ENCODE data around the gene GRIK2. TPM values are rescaled to one million over a fixed set of nuclear protein-coding genes. Genes with fewer than 3 reads are reported as not detected.

GRIK2 gene
- total RNA-seq, 2 experiments from 2014 or later, result not detected

DNA sequence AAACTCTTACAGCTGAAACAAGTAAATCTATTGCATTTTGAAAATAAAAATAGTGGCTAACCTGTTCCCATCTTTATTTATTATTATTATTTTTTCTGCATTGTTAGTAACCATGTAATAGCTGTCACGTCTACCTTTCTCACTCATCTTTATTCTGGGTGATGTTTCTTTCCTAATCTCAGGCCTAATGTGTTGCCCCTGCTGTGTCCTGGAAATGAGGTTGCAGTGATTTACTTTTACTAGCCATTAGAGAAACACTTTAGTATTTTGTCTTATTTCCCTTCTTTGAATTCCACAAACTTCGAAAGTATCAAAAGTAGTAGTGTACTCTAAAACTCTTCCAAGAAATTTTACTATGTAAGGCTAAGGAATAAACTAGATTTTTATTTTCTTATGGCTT is 546.9 kb downstream of the GRIK2 start:
- DNase-seq, result no peak
- Mint-ChIP-seq H3K27me3 (no peaks in the 10 kb centered on the region), H3K27ac (no peak overlapping the region), H3K9me3 (peaks cover 8% of the 10 kb centered on the region), H3K36me3 (no peaks in the 10 kb centered on the region), H3K4me3 (no peak overlapping the region), H3K4me1 (no peaks in the 10 kb centered on the region)

DNA sequence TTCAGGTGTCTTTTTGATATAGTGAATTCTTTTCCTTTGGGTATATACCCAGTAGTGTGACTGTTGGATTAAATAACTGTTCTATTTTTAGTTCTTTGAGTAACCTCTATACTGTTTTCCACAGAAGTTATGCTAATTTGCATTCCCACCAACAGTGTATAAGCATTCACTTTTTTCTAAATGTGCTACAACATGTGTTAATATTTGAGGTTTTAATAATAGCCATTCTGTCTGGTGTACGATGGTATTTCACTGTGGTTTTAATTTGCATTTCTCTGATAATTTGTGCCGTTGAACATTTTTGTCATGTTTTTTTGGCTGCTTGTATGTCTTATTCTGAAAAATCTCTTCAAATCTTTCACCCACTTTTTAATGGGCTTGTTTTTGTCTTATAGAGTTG is 563.5 kb downstream of the GRIK2 start:
- no peak for DNase-seq
- Mint-ChIP-seq H3K9me3 (peaks cover 6% of the 10 kb centered on the region), H3K4me1 (no peaks in the 10 kb centered on the region), H3K4me3 (no peak overlapping the region), H3K36me3 (no peaks in the 10 kb centered on the region), H3K27me3 (no peaks in the 10 kb centered on the region), H3K27ac (no peak overlapping the region)

DNA sequence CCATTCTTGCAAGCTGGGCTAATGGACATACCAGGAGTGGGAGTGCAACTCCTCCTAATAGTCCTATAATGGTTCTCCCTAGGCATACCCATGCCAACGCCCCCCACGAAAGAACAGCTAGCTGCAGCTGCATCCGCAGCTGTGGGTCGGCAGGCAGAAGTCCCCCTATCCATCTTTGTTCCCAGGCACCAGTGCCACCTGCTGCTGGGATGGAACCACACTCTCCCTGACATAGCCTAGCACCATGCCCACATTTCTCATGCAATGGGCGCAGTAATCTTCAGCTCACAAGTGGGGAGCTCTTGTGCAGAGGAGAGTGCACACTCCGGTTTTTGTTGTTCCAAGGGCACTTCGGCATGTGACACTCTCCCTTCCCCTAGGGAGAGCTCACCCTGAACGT is 567.8 kb downstream of the GRIK2 start:
- no peak overlapping the region for H3K4me3 Mint-ChIP-seq
- peaks cover 5% of the 10 kb centered on the region for H3K9me3 Mint-ChIP-seq
- DNase-seq, result no peak
- H3K27ac Mint-ChIP-seq, result no peak overlapping the region
- H3K4me1 Mint-ChIP-seq, result no peaks in the 10 kb centered on the region
- H3K27me3 Mint-ChIP-seq, result no peaks in the 10 kb centered on the region
- H3K36me3 Mint-ChIP-seq, result no peaks in the 10 kb centered on the region

DNA sequence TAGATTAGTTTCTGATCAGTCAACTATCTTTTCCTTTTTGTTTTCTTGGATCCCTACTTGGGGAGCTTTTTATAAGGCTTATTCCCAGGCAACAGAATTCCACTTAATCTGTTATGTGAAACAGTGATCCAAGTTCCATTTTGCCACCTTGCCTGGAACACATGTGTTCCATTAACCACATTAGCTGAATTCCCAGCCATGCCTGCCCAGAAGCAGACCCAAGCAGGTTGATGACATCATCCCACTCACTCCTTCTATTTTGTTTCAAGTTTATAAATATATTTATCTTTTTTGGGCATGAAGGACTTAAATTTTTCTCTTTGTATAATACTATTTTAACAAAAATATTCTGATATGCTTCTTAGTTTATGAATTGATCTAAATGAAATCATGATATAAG is 587.4 kb downstream of the GRIK2 start:
- H3K4me3 Mint-ChIP-seq, result no peak overlapping the region
- H3K27ac Mint-ChIP-seq, result no peak overlapping the region

DNA sequence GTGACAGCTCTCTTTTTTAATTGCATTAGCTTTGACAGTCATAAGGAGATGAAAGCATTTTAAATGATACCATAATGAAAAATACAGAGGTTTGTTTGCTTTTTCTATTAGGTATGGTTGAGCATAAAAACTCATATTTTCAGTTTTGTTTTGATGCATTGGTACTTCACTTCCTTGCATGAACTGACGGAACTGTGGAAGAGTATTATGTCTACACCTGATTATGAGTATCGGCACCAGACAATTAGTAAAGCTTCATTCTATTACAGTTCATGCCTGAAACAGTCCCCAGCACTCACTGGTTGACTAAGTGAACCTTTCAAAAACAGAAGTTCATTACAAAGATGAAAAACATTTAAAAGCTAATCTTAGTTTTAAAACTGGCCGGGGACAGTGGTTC is 593.0 kb downstream of the GRIK2 start:
- H3K36me3 Mint-ChIP-seq, result no peaks in the 10 kb centered on the region
- no peaks in the 10 kb centered on the region for H3K9me3 Mint-ChIP-seq
- no peak overlapping the region for H3K27ac Mint-ChIP-seq
- no peaks in the 10 kb centered on the region for H3K27me3 Mint-ChIP-seq
- no peak overlapping the region for H3K4me3 Mint-ChIP-seq
- no peak for DNase-seq
- H3K4me1 Mint-ChIP-seq, result no peaks in the 10 kb centered on the region

More for the DNA sequence above, 587.4 kb downstream of the GRIK2 start:
- Mint-ChIP-seq H3K36me3 (no peaks in the 10 kb centered on the region), H3K9me3 (no peaks in the 10 kb centered on the region), H3K27me3 (no peaks in the 10 kb centered on the region), H3K4me1 (no peaks in the 10 kb centered on the region)
- no peak for DNase-seq

DNA sequence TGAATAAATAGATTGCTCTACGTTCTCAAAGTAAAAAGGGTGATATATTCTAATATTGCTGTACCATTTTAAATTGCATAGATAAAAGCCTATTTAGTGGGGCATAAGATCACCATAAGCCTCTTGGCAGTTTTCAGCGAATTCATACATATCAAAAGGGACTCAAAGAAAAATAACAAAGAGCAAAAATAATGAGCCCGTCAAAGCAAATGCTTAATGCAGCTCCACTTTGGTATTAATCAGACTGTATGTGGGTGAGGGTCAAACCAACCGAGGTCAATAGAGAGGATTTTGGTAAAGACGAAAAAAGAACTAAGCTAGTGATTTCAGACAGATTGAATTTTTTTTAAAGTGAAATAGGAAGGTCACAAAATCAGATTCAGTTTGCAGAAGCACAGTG is 598.8 kb downstream of the GRIK2 start:
- no peaks in the 10 kb centered on the region for H3K4me1 Mint-ChIP-seq
- no peak for DNase-seq
- no peaks in the 10 kb centered on the region for H3K9me3 Mint-ChIP-seq
- no peak overlapping the region for H3K27ac Mint-ChIP-seq
- H3K27me3 Mint-ChIP-seq, result no peaks in the 10 kb centered on the region
- no peaks in the 10 kb centered on the region for H3K36me3 Mint-ChIP-seq
- no peak overlapping the region for H3K4me3 Mint-ChIP-seq

DNA sequence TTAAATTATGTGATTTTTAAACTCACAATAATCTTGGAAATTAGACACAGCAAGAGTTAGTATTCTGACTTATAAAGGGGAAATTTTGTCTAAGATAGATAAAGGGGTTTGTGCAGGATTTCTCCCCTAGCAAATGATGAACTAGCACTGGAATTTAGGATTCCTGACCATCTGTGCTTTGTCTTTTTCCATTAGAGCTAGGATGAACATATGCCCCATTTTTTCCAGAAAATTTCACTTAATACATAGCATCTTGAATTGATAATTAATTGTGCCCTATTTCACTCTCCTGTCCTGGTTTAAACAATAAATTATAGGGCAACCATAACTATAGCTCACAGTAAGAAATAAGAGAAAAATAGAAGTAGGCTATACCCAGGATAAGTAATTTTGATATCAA is 601.0 kb downstream of the GRIK2 start:
- Mint-ChIP-seq H3K4me3 (no peak overlapping the region), H3K27me3 (no peaks in the 10 kb centered on the region), H3K4me1 (no peaks in the 10 kb centered on the region), H3K36me3 (no peaks in the 10 kb centered on the region), H3K27ac (no peak overlapping the region), H3K9me3 (no peaks in the 10 kb centered on the region)
- DNase-seq, result no peak

DNA sequence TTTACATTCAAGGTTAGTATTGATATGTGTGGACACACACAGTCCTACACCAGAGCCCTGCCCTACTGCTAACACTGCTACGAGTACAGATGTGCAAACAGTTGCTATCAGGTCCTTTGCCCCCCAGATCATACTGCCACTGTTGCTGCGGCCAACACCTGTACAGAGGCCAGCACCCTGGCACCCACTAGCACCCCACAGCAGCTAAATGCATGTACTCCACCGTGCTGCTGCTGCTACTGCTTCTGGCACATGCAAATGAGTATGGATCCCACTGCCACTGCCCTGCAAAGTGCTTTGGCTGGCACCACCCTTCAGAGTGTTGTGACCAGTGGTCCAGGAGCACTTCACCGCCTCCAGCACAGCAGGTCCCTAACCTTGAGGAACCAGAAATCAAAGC is 621.9 kb downstream of the GRIK2 start:
- DNase-seq, result no peak
- no peaks in the 10 kb centered on the region for H3K36me3 Mint-ChIP-seq
- H3K4me1 Mint-ChIP-seq, result no peaks in the 10 kb centered on the region
- H3K27ac Mint-ChIP-seq, result no peak overlapping the region
- H3K4me3 Mint-ChIP-seq, result no peak overlapping the region
- no peaks in the 10 kb centered on the region for H3K9me3 Mint-ChIP-seq
- H3K27me3 Mint-ChIP-seq, result no peaks in the 10 kb centered on the region

DNA sequence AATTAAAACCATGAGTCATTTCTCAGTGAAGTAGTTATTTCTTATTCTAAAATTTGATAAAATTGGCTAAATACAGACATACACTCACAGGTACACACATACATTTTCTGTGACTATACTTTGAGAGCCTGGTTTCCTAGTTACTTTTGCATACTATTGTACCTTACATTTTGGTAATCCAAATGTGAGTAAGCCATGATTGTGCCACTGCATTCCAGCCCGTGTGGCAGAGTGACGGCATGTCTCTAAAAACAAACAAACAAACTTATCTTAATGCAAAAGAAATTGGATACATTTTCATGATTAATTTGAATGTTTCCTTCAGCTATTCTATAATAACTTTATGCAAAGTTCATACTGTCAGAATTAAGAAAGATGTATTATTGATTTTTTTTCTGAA is 628.8 kb downstream of the GRIK2 start:
- no peak for DNase-seq
- no peaks in the 10 kb centered on the region for H3K4me1 Mint-ChIP-seq
- no peak overlapping the region for H3K4me3 Mint-ChIP-seq
- H3K9me3 Mint-ChIP-seq, result peaks cover 1% of the 10 kb centered on the region
- no peaks in the 10 kb centered on the region for H3K27me3 Mint-ChIP-seq
- H3K27ac Mint-ChIP-seq, result no peak overlapping the region
- no peaks in the 10 kb centered on the region for H3K36me3 Mint-ChIP-seq

DNA sequence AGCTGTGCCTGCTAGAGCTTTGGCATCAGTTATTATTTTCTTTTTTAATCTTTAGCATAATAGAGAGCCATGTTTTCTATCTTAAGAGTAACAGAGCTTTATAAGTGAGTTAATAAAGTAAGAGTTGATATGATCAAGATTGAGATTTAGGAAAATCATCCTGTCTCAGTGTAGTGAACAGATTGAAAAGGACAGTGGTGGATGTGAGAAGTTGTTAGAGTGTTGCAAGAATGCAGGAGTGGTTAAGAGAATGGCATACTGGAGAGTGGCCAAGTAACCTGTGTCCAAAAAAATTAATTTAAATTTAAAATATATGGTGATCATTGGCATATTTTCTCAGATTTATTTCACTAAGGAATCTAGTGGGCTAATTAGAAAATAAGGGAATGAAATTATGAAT is 629.3 kb downstream of the GRIK2 start:
- Mint-ChIP-seq H3K9me3 (peaks cover 1% of the 10 kb centered on the region), H3K27me3 (no peaks in the 10 kb centered on the region), H3K36me3 (no peaks in the 10 kb centered on the region), H3K4me1 (no peaks in the 10 kb centered on the region), H3K4me3 (no peak overlapping the region), H3K27ac (no peak overlapping the region)
- no peak for DNase-seq

DNA sequence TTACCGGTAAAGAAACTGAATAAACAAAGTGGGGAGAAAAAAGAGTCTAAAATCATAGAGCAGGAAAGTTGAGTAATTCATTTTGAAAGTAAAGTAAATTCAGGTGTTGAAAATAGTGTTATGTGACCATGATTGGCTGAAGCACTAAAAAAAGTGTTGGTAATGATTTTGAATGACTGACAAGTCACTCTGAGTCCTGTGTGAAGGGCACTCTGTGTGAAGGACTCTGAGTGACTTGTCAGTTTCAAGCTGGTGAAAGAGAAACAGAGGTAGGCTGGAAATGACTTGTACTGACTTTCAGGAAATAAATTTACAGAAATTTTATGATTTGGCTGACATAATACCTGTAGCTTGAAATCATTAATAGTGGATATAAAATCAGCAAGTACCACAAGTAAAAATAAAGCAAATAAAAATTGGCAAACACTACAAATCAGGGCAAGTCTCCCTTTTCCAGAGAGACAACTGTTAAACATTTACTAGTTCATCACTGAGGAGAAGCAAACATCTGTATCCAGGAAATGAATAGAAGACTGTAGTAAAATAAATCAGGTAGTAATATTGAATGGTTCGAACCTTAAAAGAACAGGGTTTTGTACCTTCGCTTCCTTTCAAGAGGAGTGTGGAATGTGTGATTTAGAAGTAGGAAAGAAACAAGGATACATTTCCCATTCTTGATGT is 630.6 kb downstream of the GRIK2 start:
- H3K27me3 Mint-ChIP-seq, result no peaks in the 10 kb centered on the region
- DNase-seq, result no peak
- no peaks in the 10 kb centered on the region for H3K4me1 Mint-ChIP-seq
- H3K4me3 Mint-ChIP-seq, result no peak overlapping the region
- H3K36me3 Mint-ChIP-seq, result no peaks in the 10 kb centered on the region
- no peak overlapping the region for H3K27ac Mint-ChIP-seq
- H3K9me3 Mint-ChIP-seq, result peaks cover 1% of the 10 kb centered on the region

DNA sequence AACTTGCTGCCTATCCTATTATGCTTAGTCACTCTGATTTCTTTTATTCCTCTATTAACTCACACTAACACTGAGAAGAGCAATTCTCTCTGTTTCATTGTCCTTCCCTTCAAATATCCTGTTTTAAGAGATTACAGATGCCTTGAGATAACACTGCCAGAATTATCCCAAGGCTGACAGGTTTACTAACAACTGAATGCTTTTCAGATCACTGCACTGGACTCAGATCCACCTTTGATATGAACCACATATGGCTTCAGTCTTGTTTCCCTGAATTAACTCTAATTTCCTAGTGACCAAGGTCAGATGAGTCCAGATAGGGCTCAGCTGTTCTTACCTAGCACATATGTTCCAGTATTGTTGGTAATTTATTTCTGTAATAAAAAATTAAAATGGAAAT is 633.1 kb downstream of the GRIK2 start:
- no peak overlapping the region for H3K27ac Mint-ChIP-seq
- H3K27me3 Mint-ChIP-seq, result no peaks in the 10 kb centered on the region
- H3K9me3 Mint-ChIP-seq, result peaks cover 1% of the 10 kb centered on the region
- no peaks in the 10 kb centered on the region for H3K4me1 Mint-ChIP-seq
- DNase-seq, result no peak
- H3K36me3 Mint-ChIP-seq, result no peaks in the 10 kb centered on the region
- H3K4me3 Mint-ChIP-seq, result no peak overlapping the region

DNA sequence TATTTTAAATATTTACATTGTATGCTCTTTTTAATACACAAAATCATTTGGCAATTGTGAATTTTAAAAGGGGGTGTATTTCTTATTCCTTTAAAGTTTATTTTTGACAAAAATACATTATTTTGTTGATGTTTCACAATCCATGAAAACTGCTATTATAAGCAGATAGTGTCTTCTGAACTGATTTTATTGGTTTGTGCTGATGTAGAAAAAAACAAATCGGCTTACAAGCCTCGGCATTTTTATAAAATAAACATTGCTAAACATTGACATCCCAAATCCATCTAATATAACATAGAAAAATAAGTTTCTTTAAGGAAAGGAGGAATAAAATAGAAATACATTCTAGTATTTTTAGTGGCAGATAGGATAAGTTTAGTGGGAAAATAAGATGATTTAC is 634.7 kb downstream of the GRIK2 start:
- no peaks in the 10 kb centered on the region for H3K4me1 Mint-ChIP-seq
- no peak for DNase-seq
- H3K4me3 Mint-ChIP-seq, result no peak overlapping the region
- H3K27me3 Mint-ChIP-seq, result no peaks in the 10 kb centered on the region
- H3K9me3 Mint-ChIP-seq, result peaks cover 1% of the 10 kb centered on the region
- H3K27ac Mint-ChIP-seq, result no peak overlapping the region
- H3K36me3 Mint-ChIP-seq, result no peaks in the 10 kb centered on the region

DNA sequence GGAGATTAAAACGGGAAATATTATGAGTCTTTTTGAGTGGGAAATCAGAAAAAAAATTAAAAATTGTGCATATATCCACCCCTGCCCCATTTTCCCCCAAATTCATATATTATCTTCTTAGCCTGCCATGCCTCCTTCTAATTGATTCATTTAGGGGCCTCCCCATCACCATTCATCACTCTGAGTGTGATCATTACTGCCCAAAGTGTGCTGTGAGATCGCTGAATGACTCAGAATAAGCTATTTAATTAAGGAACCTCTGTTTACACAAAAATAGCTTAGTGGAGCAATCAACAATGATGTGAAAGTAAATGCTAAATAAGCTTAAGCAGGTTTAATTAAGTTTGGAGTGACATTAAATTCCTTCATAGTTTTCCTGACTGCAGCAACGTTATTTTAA is 645.5 kb downstream of the GRIK2 start:
- Mint-ChIP-seq H3K27ac (no peak overlapping the region), H3K4me1 (no peaks in the 10 kb centered on the region), H3K27me3 (no peaks in the 10 kb centered on the region), H3K9me3 (peaks cover 4% of the 10 kb centered on the region), H3K4me3 (no peak overlapping the region), H3K36me3 (no peaks in the 10 kb centered on the region)
- no peak for DNase-seq

DNA sequence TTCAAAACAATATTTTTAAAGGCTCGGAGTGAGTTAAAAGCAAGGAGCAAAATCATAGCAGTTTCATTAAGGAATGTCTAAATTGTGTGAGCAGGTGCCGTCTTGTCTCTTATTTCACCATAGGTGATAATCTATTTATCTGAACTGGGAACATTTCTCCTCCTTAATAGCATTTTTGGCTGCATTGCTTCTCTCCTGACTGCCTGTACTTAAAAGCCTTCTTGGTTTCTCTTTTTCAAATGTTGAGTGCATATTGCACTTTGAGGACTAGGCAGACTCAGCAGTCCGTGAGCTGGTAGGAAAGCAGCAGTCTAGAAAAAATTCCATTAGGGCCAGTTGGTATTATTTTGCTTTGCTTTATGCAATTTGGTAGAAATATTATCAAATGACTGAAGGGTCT is 645.9 kb downstream of the GRIK2 start:
- Mint-ChIP-seq H3K9me3 (peaks cover 4% of the 10 kb centered on the region), H3K4me3 (no peak overlapping the region), H3K4me1 (no peaks in the 10 kb centered on the region), H3K27ac (no peak overlapping the region), H3K27me3 (no peaks in the 10 kb centered on the region), H3K36me3 (no peaks in the 10 kb centered on the region)
- DNase-seq, result no peak

DNA sequence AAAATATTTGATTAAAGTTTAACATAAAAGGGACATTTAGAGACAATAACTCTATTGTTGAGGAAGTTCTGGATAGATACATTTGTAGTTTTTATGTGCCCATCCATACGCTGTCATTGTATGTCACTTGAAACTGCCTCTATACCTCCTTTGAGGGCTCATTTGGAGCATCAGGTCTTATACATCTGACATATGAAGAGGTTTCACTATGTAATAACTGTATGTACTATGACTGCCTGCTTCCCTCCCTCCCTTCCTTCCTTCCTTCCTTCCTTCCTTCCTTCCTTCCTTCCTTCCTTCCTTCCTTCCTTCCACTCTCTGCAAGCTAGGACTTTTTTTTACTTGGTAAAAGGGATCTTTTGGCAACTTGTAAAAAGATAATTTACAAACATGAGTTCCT is 657.5 kb downstream of the GRIK2 start:
- peaks cover 2% of the 10 kb centered on the region for H3K9me3 Mint-ChIP-seq
- no peaks in the 10 kb centered on the region for H3K27me3 Mint-ChIP-seq
- H3K4me1 Mint-ChIP-seq, result no peaks in the 10 kb centered on the region
- no peak for DNase-seq
- H3K36me3 Mint-ChIP-seq, result no peaks in the 10 kb centered on the region
- H3K4me3 Mint-ChIP-seq, result no peak overlapping the region
- H3K27ac Mint-ChIP-seq, result no peak overlapping the region

DNA sequence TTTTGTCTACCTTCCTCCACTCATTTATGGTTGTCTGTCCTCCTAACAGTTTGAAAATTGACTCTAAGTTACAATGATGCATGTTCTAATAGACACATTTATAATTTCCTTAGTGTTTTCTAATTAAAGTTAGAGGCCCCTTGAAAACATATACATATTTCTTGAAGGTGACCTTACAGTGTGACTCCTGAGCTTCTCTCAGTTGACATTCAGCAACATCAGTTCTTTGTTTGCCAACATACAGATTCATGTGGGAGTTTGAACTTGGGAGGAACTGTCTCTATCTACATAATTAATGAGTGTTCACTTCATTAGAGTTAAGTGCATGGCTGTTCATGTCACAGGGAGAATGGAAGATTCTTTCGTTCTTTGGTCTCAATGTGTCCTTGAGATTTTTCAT is 658.2 kb downstream of the GRIK2 start:
- H3K9me3 Mint-ChIP-seq, result peaks cover 2% of the 10 kb centered on the region
- H3K4me1 Mint-ChIP-seq, result no peaks in the 10 kb centered on the region
- no peak overlapping the region for H3K4me3 Mint-ChIP-seq
- H3K36me3 Mint-ChIP-seq, result no peaks in the 10 kb centered on the region
- H3K27ac Mint-ChIP-seq, result no peak overlapping the region
- no peak for DNase-seq
- H3K27me3 Mint-ChIP-seq, result no peaks in the 10 kb centered on the region

All from activated naive CD8-positive, alpha-beta T cell treated with anti-CD3 and anti-CD28 coated beads for 36 hours (primary cell).